Stimulated activated CD8-positive, alpha-beta memory T cell treated with anti-CD3 and anti-CD28 coated beads, Interleukin-4, amount 100 ng/mL, for 48 hours (primary cell): ENCODE results near the gene TBX1.
"Not testable (repeated sequence)": the region's sequence is repeated elsewhere in the genome, so short reads cannot be mapped to it uniquely, and the experiment has no call there.

Experiments used
- DNase-seq: peaks from one replicate; pipeline ENCODE4 v3.0.0-alpha.2; 2020

TBX1 gene

DNA sequence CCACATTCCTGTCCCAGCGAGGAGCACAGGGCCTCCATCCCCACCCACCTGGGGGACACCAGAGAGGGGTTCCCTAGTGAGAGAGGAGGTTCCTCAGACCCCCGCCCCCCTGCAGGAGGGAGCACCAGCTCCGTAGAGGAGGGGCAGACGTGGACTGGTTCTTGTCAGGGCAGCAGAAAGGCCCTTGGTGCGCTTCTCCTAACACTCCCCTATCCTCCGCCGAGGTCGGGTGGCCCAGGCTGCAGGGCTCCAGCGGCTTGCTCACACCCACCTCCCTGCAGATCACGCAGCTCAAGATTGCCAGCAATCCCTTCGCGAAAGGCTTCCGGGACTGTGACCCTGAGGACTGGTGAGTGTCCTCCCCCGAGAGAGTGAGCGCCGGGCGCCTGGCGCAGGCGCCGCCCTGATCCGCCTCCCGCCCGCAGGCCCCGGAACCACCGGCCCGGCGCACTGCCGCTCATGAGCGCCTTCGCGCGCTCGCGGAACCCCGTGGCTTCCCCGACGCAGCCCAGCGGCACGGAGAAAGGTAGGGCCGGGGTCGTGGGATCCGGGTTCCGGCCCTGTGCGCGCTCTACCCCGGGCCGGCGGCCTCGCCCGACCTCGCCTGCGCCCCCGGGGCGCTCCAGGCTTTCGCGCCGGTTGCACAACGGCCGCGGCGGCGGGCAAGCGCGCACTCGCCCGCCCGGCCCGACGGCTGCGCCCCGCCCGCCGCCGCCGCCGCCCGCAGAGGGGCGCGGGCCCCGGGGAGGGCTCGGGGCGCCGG lies 5.1 kb downstream of the TBX1 start:
- DNase-seq: no peak

DNA sequence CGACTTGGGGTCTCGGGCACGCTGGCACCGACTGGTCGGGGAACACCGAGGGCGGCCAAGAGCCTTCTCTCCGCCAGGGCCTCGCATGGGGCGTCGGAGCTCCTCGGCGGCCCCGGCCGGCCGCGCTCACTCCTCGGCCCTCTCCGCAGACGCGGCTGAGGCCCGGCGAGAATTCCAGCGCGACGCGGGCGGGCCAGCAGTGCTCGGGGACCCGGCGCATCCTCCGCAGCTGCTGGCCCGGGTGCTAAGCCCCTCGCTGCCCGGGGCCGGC lies 5.6 kb downstream of the TBX1 start:
- no peak for DNase-seq

- peak; percentile 71 for DNase-seq
These were observed 6.2 kb downstream of the TBX1 start for GRCh38 chr22:19766511-19767426.

DNA sequence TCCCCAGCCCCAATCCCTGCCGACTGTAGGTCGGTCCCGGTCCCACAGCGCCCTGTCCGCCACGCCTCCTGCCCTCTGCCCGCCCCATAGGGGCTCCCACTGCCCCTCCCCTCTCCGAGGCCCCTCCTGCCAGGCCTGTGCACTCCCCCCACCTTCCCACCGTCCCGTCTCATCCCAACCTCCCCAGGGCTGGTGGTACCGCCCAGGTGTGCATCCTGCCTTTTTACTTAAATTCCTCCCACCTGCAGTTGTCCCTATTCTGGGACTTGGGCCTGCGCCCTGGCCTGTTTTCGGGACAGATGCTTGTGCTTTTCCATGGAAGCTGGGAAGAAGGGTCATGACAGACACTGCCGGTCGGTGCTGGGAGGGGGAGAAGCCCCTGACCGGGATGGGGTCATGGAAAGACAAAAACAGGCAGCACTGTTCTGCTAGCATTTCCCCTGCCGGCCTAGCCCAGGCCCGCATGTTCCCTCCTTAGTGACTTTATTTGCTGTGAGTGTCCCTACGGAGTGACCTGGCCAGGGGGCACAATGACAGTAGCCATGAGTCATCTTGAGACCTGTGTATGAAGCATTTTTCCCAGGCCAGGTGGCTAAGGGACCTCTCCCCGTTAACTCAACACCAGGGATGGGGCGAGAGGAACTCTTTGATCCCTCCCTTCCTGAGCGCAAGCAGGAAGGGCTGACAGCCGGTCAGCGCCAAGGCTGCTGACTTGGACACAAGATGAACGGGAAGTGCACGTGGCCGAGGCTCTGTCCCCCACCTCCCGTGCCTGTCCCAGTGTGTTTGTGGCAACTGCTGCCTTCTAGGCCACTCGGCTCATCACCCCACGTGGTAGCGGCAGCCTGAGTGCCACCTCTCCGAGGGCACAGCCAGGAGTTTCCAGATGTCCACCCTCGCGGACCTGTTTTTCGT lies 7.1 kb downstream of the TBX1 start:
- no peak for DNase-seq

GRCh38 chr22:19769393-19769715 lies 8.8 kb downstream of the TBX1 start:
- DNase-seq: no peak

- DNase-seq: no peak
These were observed 10.0 kb downstream of the TBX1 start for GRCh38 chr22:19770349-19771220.

DNA sequence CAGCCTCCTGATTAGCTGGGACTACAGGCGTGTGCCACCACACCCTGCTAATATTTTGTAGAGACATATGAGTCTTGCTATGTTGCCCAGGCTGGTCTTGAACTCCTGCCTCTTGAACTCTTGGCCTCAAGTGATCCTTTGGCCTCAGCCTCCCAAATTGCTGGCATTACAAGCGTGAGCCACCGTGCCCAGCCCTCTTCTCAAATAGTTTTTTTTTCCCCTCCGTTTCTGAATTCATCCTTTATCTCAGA lies 11.8 kb downstream of the TBX1 start:
- no peak for DNase-seq

- no peak for DNase-seq
These were observed 12.3 kb downstream of the TBX1 start for GRCh38 chr22:19772673-19773469.

DNA sequence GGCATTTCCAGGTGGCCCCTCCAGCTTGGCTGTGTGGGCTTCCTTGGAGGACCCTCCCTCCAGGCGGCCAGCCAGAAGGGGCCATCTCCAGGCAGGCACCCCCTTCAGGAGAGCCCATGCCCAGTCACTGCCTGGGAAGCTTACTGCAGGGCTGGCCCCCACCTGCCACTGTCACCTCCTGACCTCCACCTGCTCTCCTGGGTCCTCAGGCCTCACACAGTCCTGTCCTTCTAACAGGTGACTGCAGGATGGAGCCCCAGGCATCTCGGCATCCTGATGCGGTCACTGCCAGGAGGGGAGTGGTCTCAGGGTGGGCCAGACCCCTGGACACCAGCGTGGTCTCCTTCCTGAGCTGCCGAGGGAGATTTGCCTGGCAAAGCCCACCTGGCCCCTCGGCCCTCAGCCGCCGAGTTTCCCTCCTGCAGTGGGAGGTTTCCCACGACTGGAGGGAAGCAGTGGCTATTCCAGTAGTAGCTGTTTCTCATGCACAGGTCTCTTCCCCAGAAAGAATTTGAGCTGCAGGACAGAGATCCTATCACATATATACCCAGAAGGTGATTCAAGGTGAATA lies 13.0 kb downstream of the TBX1 start:
- DNase-seq: no peak

- DNase-seq: no peak
These were observed 14.1 kb downstream of the TBX1 start for GRCh38 chr22:19774628-19775027.

DNA sequence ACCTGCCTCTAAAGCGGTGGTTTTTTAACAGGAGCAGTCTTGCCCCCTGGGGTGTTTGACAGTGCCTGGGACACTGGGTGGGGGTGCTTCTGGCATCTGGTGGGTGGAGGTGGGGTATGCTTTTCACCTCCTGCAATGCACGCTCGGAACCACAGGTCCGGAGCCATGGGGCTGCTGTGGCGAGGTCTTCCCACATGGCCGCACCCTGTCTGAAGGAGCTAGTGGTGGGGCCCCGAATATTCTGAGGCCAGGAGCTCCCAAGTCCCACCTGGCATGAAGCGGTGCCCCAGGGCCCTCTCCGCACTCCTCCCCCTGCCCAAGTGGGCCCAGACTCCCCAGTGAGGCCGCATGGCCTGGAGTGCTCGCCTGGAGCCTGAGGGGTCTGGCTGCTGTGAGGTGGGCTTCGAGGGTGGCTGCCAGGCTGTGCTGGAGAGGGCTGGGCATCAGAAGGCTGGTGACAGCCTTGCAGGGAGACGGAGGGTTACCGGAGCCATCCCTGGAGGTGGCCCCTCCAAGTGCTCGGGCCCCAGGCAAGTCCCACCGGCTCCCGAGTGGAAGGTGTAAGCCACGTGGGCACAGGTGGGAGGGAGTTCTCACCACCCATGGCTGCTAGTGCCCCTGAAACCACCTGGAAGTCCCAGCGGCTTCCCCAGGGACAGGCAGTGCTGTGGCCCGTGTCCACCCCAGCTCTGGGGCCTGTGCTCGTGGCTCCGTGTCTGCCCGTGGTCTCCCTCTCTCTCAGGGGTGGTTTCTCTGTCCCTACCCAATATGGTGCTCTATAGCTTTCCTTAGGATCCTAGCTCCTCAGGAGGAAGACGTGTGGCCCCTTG lies 15.1 kb downstream of the TBX1 start:
- no peak for DNase-seq

DNA sequence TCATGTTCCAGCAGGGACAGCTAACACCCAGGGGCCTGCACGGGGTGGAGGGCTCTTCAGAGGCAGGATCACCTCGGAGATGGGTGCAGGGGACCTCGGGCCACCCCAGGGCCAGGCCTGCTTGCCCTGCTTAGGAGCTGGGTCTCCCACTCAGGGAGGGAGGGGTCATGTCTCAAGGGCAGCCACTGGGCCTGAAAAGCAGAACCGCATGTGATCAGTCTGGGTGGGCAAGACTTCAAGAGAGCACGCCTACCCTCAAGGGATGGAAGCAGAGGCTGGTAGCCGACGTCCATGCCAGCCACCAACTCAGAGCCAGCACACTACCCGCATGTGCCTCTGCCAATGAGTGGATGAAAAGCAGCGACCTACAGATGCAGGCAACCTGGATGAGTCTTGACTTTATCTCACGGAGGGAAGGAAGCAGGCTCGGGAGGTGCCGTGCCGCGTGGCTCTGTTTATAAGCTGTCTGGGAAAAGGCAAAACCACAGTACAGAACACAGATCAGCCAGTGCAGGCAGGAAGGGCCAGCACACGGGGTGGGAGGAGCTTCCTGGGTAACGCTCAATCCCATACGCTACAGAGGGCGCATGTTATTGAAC lies 16.0 kb downstream of the TBX1 start:
- no peak for DNase-seq

DNA sequence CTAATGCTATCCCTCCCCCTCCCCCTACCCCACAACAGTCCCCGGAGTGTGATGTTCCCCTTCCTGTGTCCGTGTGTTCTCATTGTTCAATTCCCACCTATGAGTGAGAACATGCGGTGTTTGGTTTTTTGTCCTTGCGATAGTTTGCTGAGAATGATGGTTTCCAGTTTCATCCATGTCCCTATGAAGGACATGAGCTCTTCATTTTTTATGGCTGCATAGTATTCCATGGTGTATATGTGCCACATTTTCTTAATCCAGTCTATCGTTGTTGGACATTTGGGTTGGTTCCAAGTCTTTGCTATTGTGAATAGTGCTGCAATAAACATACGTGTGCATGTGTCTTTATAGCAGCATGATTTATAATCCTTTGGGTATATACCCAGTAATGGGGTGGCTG lies 16.6 kb downstream of the TBX1 start:
- not testable (repeated sequence) for DNase-seq

DNA sequence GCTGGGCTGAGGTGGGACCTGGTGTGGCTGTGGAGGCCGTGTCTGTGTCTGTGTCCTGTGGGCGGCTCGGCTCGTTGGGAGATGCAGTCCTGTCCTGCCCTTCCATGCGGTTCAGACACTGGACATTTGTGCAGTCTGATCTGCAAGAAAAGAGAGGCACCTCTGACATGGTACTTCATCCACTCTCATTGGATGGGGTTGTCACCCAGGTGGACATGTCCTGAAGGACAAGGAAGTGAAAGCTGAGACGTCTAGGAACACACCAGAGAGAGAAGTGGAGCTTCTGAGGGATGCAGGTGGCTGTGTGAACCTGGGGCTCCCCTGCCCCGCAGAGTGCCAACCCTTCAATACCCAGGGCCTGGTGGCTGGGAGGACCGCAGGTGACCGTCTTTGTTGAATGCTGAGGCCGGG lies 18.4 kb downstream of the TBX1 start:
- DNase-seq: no peak

GRCh38 chr22:19779685-19780268 lies 19.2 kb downstream of the TBX1 start:
- no peak for DNase-seq

GRCh38 chr22:19782533-19782932 lies 22.0 kb downstream of the TBX1 start:
- no peak for DNase-seq

- no peak for DNase-seq
These were observed 23.2 kb downstream of the TBX1 start for GRCh38 chr22:19783586-19784383.

- DNase-seq: no peak
These were observed 24.0 kb downstream of the TBX1 start for GRCh38 chr22:19784384-19785175.
